GM19035 (cell line): ENCODE data around the gene CRYGA.
"Not testable (repeated sequence)": the region's sequence is repeated elsewhere in the genome, so short reads cannot be mapped to it uniquely, and the experiment has no call there.

Experiments
- ATAC-seq: cut with Tn5 transposase; IDR thresholded peaks from one replicate; pipeline ENCODE4 v1.9.1; 2021; ENCODE audit not compliant: unreplicated experiment

Gene CRYGA

GRCh38 chr2:208128136-208128535 is 35.3 kb downstream of the CRYGA start:
- ATAC-seq, result no peak

- no peak for ATAC-seq
Observed at GRCh38 chr2:208127090-208127489, 36.3 kb downstream of the CRYGA start.

GRCh38 chr2:208125251-208125650 is 38.1 kb downstream of the CRYGA start:
- no peak for ATAC-seq

GRCh38 chr2:208124013-208124715 is 39.2 kb downstream of the CRYGA start, which contains the start of gene CRYGD:
Gene CRYGD (minus strand): TSS chr2:208124524. CDS start chr2:208124473, 51 bp downstream.
- ATAC-seq, result not testable (repeated sequence)

DNA sequence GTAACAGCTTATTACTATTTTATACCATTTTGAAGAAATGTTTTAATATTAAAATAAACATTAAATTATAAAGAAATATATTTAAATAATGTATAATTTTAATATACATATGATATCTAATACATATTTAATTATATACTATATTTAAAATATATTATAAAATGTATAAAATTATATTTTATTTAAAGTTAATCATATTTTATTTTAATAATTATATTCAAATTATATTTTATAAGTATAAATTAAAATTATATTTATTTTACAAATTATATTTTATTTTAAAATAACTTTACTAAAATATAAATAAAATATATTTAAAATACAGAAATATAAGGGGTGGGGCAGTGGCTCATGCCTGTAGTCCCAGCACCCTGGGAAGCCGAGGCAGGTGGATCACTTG is 41.1 kb downstream of the CRYGA start:
- no peak for ATAC-seq

DNA sequence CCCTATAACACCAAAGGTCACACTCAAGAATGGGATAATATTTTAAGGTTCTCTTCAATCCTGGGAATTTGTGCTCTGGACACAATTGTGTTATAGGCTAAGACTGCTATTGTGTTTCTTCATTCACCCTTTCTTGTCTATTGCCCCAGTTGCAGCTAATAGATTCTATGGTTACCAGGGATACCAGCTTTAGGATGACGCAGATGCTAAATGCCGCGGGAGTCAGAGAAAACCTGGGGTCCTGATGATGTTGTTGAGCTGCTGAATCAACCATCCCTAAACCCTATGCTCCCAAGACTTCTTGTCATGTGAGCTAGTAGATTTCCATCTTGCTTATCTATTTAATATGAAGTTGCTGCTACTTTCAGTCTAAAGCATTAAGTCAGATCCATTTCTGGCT is 44.5 kb downstream of the CRYGA start:
- no peak for ATAC-seq

- not testable (repeated sequence) for ATAC-seq
Observed at GRCh38 chr2:208117390-208117789, 46.0 kb downstream of the CRYGA start.

- no peak for ATAC-seq
Observed at GRCh38 chr2:208112969-208113368, 50.4 kb downstream of the CRYGA start.

- not testable (repeated sequence) for ATAC-seq
Observed at GRCh38 chr2:208112273-208112745, 51.1 kb downstream of the CRYGA start.
